GM12872 (cell line): ENCODE data around the gene TREML2.

Experiments used
- TF ChIP-seq, protein P1 (sequence below): IDR thresholded peaks from 3 replicates; pipeline ENCODE4 v1.5.1; 2011; ENCODE audit warnings: low read depth, mild to moderate bottlenecking, low read length, moderate library complexity; ENCODE audit not compliant: insufficient read depth

The TREML2 gene

DNA sequence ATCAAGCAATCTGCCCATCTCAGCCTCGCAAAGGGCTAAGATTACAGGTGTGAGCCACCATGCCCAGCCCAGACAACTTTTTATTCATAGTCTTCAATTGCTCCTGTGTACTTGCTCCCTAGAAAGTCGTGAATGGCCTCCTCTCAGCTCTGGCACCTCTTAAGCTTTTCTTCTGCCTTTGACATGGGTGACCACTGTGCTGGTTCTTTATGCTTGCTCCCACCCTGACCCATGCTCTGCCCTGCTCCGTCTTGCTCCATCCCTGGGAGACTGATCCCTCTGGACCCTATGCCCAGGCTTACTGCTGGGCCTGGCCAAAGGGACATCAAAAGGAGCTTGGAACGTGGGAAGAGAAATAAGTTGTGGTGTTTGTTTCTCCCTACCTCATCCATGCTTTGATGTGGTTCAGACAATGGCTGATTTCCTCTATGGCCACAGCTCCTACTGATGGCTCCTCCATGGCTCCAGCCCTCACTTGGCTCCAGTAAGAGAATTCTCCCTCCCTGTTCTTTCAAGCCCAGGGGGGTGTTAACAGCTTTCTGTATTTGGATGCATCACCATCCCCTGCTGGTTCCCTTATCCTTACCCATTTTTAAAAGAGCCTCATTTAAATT, 30.3 kb downstream of the TREML2 start:
- TF ChIP-seq, protein P1, sequence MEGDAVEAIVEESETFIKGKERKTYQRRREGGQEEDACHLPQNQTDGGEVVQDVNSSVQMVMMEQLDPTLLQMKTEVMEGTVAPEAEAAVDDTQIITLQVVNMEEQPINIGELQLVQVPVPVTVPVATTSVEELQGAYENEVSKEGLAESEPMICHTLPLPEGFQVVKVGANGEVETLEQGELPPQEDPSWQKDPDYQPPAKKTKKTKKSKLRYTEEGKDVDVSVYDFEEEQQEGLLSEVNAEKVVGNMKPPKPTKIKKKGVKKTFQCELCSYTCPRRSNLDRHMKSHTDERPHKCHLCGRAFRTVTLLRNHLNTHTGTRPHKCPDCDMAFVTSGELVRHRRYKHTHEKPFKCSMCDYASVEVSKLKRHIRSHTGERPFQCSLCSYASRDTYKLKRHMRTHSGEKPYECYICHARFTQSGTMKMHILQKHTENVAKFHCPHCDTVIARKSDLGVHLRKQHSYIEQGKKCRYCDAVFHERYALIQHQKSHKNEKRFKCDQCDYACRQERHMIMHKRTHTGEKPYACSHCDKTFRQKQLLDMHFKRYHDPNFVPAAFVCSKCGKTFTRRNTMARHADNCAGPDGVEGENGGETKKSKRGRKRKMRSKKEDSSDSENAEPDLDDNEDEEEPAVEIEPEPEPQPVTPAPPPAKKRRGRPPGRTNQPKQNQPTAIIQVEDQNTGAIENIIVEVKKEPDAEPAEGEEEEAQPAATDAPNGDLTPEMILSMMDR = no peak

DNA sequence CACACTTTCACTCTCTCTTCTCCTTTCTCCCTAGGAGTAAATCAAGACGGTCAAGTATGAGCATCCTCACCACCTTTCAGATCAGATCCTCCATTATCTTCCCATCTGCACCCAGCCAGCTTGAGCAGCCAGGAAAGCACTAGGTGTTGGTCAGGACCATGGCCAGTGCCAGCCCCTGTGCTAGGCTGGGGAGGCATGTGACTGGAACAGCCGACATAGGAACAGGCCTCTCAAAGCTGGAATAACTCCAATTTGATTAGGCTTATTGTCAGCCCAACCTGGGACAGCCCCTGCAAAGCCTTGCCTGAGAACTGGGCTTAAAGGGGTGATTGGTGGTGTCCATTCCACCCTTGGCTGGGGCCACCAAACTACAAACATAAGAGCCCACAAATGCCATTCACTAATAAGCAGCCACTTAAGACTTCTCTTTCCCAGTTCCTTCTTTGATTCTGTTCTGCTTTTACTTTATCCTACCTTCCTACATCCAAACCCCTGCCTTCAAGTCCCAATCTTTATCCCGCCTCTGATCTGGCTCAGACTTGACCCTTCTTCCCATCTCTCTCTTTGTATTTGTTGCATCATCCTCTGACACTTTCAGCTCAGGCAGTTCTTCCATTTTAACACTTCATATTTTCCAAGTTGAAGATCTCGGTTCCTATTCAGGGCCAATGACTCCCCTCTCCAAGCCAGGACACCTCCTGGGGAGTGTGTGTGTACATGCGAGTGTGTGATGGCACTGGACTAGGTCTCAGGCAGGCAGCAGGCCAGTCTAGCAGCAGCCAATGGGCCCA, 33.6 kb downstream of the TREML2 start:
- TF ChIP-seq, protein P1 = no peak

DNA sequence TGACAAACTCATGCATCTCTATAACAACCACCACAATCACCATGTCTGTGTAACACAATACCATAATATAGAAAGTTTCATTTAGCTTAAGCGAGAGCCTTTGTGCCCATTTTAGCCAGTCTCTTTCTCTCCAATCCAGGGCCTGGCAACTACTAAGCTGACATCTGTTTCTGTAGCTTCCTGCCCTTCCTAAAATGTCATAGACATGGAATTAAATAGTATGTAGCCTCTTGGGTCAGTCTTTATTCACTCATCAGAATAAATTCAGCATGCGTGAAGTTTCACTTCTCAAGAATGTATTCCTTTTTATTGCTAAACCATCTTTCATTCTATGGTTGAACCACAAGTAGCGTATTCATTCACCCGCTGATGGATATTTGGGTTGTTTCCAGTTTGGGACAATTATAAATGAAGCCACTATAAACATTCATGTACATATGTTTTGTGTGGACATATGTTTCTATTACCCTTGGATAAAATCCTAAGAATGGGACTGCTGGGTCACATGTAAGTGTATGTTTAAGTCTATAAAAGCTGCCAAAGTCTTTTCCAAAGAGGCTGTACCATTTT, 36.3 kb downstream of the TREML2 start:
- TF ChIP-seq, protein P1 = no peak

DNA sequence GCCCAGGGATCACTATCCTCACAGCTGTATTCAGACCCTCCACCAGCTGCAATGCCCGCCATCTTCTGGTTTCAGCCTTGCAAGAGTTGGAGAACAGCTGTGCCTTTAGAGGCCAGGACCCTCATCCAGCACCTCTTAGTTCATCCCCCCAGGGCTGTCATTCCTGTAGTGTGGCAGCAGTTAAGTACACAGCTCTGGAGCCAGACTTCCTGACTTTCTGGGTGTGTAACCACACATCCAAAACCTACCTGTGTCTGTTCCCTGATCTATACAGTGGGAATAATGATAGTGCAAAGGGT, 37.6 kb downstream of the TREML2 start:
- TF ChIP-seq, protein P1 = no peak

DNA sequence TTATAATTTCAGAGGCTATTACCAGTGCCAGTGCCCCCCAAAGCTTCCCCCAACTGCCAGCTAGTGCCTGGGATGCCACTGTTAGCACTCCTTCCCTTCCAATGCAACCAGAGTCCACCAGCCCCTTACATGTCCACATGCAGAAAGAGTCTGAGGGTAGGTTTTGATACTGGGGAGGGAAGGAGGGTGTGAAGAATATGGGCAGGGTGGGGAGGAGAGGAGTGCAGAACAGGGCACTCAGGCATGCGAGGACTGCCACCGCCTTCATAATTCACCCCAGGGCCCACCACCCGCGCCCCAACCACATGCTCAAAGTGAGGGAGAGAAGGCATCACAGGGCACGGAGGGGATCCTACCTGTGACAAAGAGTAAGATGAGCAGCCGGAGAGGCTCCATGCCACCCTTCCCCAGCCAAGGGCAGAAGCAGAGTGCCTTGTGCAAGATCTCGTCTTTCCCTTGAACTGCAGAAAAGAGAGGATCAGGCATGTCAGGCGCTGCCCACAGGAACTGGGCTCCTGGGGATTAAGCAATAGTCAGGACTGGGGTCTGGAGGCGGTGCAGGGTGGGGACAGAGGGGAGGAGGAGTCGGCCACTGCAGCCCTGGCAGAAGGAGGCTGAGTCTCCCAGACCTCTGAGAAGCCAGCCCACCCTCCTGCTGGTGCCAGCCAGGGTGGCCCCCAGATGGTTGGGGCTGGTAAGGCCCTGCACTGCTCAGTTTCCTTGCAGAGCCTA, 38.1 kb downstream of the TREML2 start, which contains the start of gene TREM2:
TREM2 (minus strand) TSS at position 430 of the 732 bp plus-strand sequence; CDS start at position 396, 34 bp downstream.
- TF ChIP-seq, protein P1 = no peak

DNA sequence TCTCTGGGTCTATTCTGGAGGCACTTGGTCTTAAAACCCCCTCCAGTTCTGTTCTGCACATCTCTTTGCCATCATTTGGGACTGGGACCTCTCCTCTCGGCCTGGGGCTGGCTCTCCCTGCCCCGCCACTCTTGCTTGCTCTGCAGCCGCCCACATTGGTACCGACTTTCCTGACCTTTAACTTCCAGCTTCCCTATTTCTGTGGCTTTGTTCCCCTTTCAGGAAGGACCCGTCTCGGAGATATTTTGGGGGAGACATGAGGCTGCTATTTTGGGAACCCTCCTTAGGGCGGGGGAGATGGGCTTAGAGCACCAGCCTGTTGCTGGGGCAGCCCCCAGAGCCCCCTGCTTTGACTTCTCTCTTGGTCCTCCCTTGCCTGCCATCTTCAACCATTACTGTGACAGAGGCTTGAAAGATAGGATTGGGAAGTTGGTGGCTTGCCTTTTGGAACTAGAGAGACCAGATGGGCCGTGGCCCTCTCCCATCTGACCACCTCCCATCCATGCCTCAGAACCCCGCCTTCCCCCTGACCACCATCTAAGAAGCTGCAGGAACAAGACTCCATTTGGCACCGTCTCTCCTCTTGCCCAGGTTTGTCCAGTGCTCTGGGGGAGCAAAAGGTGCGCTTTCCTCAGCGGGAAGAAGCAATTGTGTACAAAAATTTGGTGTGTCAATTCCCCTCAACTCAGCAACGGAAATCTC, 38.9 kb downstream of the TREML2 start:
- TF ChIP-seq, protein P1 = no peak
